MM.1S (cell line): ENCODE data around the gene PLEKHH1.

ENCODE experiments used
- DNase-seq: peaks from one replicate; pipeline ENCODE4 v3.0.0-alpha.2; 2015
- H2AFZ ChIP-seq: fragments of 300-600 bp; sonication (generic); 2 replicates; pipeline ENCODE4 v1.6.0; 2016; ENCODE audit warnings: antibody characterized with exemption, low read length
- H3F3A ChIP-seq: fragments of 300-600 bp; sonication (generic); 2 replicates; pipeline ENCODE4 v1.6.1; 2016; ENCODE audit warnings: mild to moderate bottlenecking, antibody characterized with exemption, low read length, moderate library complexity, mixed read lengths; ENCODE audit not compliant: insufficient read depth
- H3K27ac ChIP-seq: fragments of 300-600 bp; sonication (generic); 2 replicates; pipeline ENCODE4 v1.5.1; 2016; ENCODE audit warnings: mild to moderate bottlenecking, low read length
- H3K27me3 ChIP-seq: fragments of 300-600 bp; sonication (generic); replicated peaks from 2 replicates; pipeline ENCODE4 v1.6.0; 2016; ENCODE audit warnings: low read length; ENCODE audit not compliant: insufficient read depth
- H3K36me3 ChIP-seq: fragments of 300-600 bp; sonication (generic); replicated peaks from 2 replicates; pipeline ENCODE4 v1.6.1; 2016; ENCODE audit warnings: mild to moderate bottlenecking, low read length, mixed read lengths; ENCODE audit not compliant: insufficient read depth
- H3K4me1 ChIP-seq: fragments of 300-600 bp; sonication (generic); 2 replicates; pipeline ENCODE4 v1.6.1; 2016; ENCODE audit warnings: low read length, mixed read lengths
- H3K4me2 ChIP-seq: fragments of 300-600 bp; sonication (generic); 2 replicates; pipeline ENCODE4 v1.6.0; 2016; ENCODE audit warnings: low read depth, low read length
- H3K4me3 ChIP-seq: fragments of 300-600 bp; sonication (generic); 2 replicates; pipeline ENCODE4 v1.5.1; 2016; ENCODE audit warnings: low read length, mixed read lengths
- H3K79me2 ChIP-seq: fragments of 300-600 bp; sonication (generic); 2 replicates; pipeline ENCODE4 v1.6.1; 2016; ENCODE audit warnings: mixed run types, low read length, mixed read lengths
- H3K9ac ChIP-seq: fragments of 300-600 bp; sonication (generic); 2 replicates; pipeline ENCODE4 v1.6.1; 2016; ENCODE audit warnings: low read length, mixed read lengths
- H3K9me2 ChIP-seq: fragments of 300-600 bp; sonication (generic); replicated peaks from 2 replicates; pipeline ENCODE4 v1.6.1; 2016; ENCODE audit warnings: mild to moderate bottlenecking, low read length, mixed read lengths; ENCODE audit not compliant: insufficient read depth
- H3K9me3 ChIP-seq: fragments of 300-600 bp; sonication (generic); replicated peaks from 2 replicates; pipeline ENCODE4 v1.6.1; 2016; ENCODE audit warnings: mild to moderate bottlenecking, low read length, mixed read lengths; ENCODE audit not compliant: insufficient read depth
- H4K20me1 ChIP-seq: fragments of 300-600 bp; sonication (generic); 2 replicates; pipeline ENCODE4 v1.6.1; 2016; ENCODE audit warnings: mild to moderate bottlenecking, low read length, moderate library complexity, mixed read lengths; ENCODE audit not compliant: insufficient read depth
- CTCF ChIP-seq: fragments of 300-600 bp; sonication (generic); IDR thresholded peaks from 2 replicates; pipeline ENCODE4 v1.5.1; 2016; ENCODE audit warnings: antibody characterized with exemption, low read length, mixed read lengths
- EZH2 ChIP-seq: fragments of 300-600 bp; sonication (generic); optimal IDR thresholded peaks from 2 replicates; pipeline ENCODE3; 2017; ENCODE audit warnings: low read depth, mild to moderate bottlenecking, antibody characterized with exemption, low read length, mixed read lengths
- EZH2phosphoT487 ChIP-seq: fragments of 300-600 bp; sonication (generic); IDR thresholded peaks from 2 replicates; pipeline ENCODE4 v1.6.1; 2018; ENCODE audit warnings: antibody characterized with exemption, low read length

Gene PLEKHH1

GRCh38 chr14:67627519-67627918 is 94.4 kb downstream of the PLEKHH1 start:
- no peak for DNase-seq
- Histone ChIP-seq H3K4me3 (no peak overlapping the region), H2AFZ (no peak overlapping the region), H3K9me2 (no peaks in the 10 kb centered on the region), H3K9ac (no peak overlapping the region), H3K27me3 (no peaks in the 10 kb centered on the region), H3K79me2 (no peaks in the 10 kb centered on the region), H3K4me1 (no peaks in the 10 kb centered on the region), H3K4me2 (no peak overlapping the region), H3K36me3 (no peaks in the 10 kb centered on the region), H3K9me3 (no peaks in the 10 kb centered on the region), H3K27ac (no peak overlapping the region), H4K20me1 (no peaks in the 10 kb centered on the region), H3F3A (no peaks in the 10 kb centered on the region)
- TF ChIP-seq EZH2 = no peak
- no peak for TF ChIP-seq CTCF
- no peak for TF ChIP-seq EZH2phosphoT487

- Histone ChIP-seq H3K9me2 (no peaks in the 10 kb centered on the region), H3K9me3 (no peaks in the 10 kb centered on the region), H3F3A (no peaks in the 10 kb centered on the region), H2AFZ (no peak overlapping the region), H3K79me2 (no peaks in the 10 kb centered on the region), H3K4me3 (no peak overlapping the region), H3K27ac (no peak overlapping the region), H3K9ac (no peak overlapping the region), H3K27me3 (no peaks in the 10 kb centered on the region), H4K20me1 (no peaks in the 10 kb centered on the region), H3K4me2 (no peak overlapping the region), H3K36me3 (no peaks in the 10 kb centered on the region), H3K4me1 (no peaks in the 10 kb centered on the region)
- no peak for DNase-seq
- no peak for TF ChIP-seq EZH2phosphoT487
- TF ChIP-seq CTCF = no peak
These were observed 97.1 kb downstream of the PLEKHH1 start for GRCh38 chr14:67630186-67630585.

GRCh38 chr14:67630938-67631337 is 97.8 kb downstream of the PLEKHH1 start:
- no peaks in the 10 kb centered on the region for H3K9me3 ChIP-seq
- H3K27me3 ChIP-seq = no peaks in the 10 kb centered on the region
- no peak for DNase-seq
- H3F3A ChIP-seq = no peaks in the 10 kb centered on the region
- H4K20me1 ChIP-seq = no peaks in the 10 kb centered on the region
- no peak overlapping the region for H3K27ac ChIP-seq
- no peak for TF ChIP-seq EZH2phosphoT487
- TF ChIP-seq CTCF = no peak
- TF ChIP-seq EZH2 = no peak
- no peak overlapping the region for H3K9ac ChIP-seq
- no peak overlapping the region for H3K4me3 ChIP-seq
- H3K4me1 ChIP-seq = no peaks in the 10 kb centered on the region
- no peak overlapping the region for H3K4me2 ChIP-seq
- H3K36me3 ChIP-seq = no peaks in the 10 kb centered on the region
- H3K79me2 ChIP-seq = no peaks in the 10 kb centered on the region
- H3K9me2 ChIP-seq = no peaks in the 10 kb centered on the region
- no peak overlapping the region for H2AFZ ChIP-seq
